Neural progenitor cell (in vitro differentiated cells): ENCODE data around the gene REV3L. TPM values are rescaled to one million over a fixed set of nuclear protein-coding genes. Genes with fewer than 3 reads are reported as not detected.

Experiments
- DNase-seq: peaks from one replicate; pipeline ENCODE4 v3.0.0-alpha.2; 2016; ENCODE audit warnings: low spot score
- H2AFZ ChIP-seq: fragments of 200-600 bp; sonication (generic); replicated peaks from 2 replicates; pipeline ENCODE4 v1.6.1; 2016; ENCODE audit warnings: antibody characterized with exemption
- H3F3A ChIP-seq: fragments of 200-600 bp; sonication (generic); 2 replicates; pipeline ENCODE4 v1.6.1; 2016; ENCODE audit warnings: antibody characterized with exemption, low read depth
- H3K27ac ChIP-seq: fragments of 200-600 bp; sonication (generic); 2 replicates; pipeline ENCODE4 v1.5.1; 2016; ENCODE audit warnings: mild to moderate bottlenecking
- H3K27me3 ChIP-seq: fragments of 200-600 bp; sonication (generic); 2 replicates; pipeline ENCODE4 v1.6.1; 2016; ENCODE audit warnings: mild to moderate bottlenecking, moderate library complexity
- H3K36me3 ChIP-seq: fragments of 200-600 bp; sonication (generic); 2 replicates; pipeline ENCODE4 v1.5.1; 2016
- H3K4me1 ChIP-seq: fragments of 200-600 bp; sonication (generic); 2 replicates; pipeline ENCODE4 v1.6.1; 2016; ENCODE audit warnings: mixed run types
- H3K4me2 ChIP-seq: fragments of 200-600 bp; sonication (generic); 2 replicates; pipeline ENCODE4 v1.6.1; 2016
- H3K4me3 ChIP-seq: fragments of 200-600 bp; sonication (generic); 2 replicates; pipeline ENCODE4 v1.5.1; 2016
- H3K79me2 ChIP-seq: fragments of 200-600 bp; sonication (generic); 2 replicates; pipeline ENCODE4 v1.6.1; 2016; ENCODE audit warnings: low read depth
- H3K9ac ChIP-seq: fragments of 200-600 bp; sonication (generic); 2 replicates; pipeline ENCODE4 v1.6.1; 2016
- H3K9me3 ChIP-seq: fragments of 200-600 bp; sonication (generic); 2 replicates; pipeline ENCODE4 v1.5.1; 2016; ENCODE audit warnings: low read depth
- H4K20me1 ChIP-seq: fragments of 200-600 bp; sonication (generic); 2 replicates; pipeline ENCODE4 v1.6.1; 2016; ENCODE audit warnings: low read depth
- H3K27ac Mint-ChIP-seq: 3 replicates; pipeline ENCODE4 v1.8.0; 2021; ENCODE audit warnings: mixed read lengths
- H3K27me3 Mint-ChIP-seq: 2 replicates; pipeline ENCODE4 v1.8.0; 2022; ENCODE audit warnings: low read depth, mild to moderate bottlenecking, inconsistent platforms, moderate library complexity, mixed read lengths; ENCODE audit not compliant: insufficient read depth
- H3K36me3 Mint-ChIP-seq: 3 replicates; pipeline ENCODE4 v1.8.0; 2021; ENCODE audit warnings: mixed read lengths
- H3K4me1 Mint-ChIP-seq: 3 replicates; pipeline ENCODE4 v1.8.0; 2021; ENCODE audit warnings: mixed read lengths
- H3K4me3 Mint-ChIP-seq: 3 replicates; pipeline ENCODE4 v1.8.0; 2021; ENCODE audit warnings: mild to moderate bottlenecking, moderate library complexity, mixed read lengths
- H3K9me3 Mint-ChIP-seq: 3 replicates; pipeline ENCODE4 v1.8.0; 2020; ENCODE audit warnings: mixed read lengths
- CTCF ChIP-seq: fragments of 200-600 bp; sonication (generic); IDR thresholded peaks from 2 replicates; pipeline ENCODE4 v1.5.1; 2017; ENCODE audit warnings: antibody characterized with exemption, mild to moderate bottlenecking
- EZH2 ChIP-seq: fragments of 200-600 bp; sonication (generic); IDR thresholded peaks from 2 replicates; pipeline ENCODE4 v1.6.1; 2017; ENCODE audit warnings: antibody characterized with exemption, mild to moderate bottlenecking, moderate library complexity
- EZH2phosphoT487 ChIP-seq: fragments of 200-600 bp; sonication (generic); IDR thresholded peaks from 2 replicates; pipeline ENCODE4 v1.6.1; 2017; ENCODE audit warnings: antibody characterized with exemption
- total RNA-seq: library from RNA; depleted of rRNA; stranded (reverse); fragments of >200 nt; gene quantifications from 2 replicates; pipeline ENCODE4 v1.2.3, GENCODE V29; 2015; ENCODE audit warnings: low replicate concordance

Gene REV3L
- total RNA-seq, 1 donor from 2014 or later: 23.5 TPM

- Mint-ChIP-seq H3K36me3 (no peaks in the 10 kb centered on the region), H3K27me3 (peaks cover 3% of the 10 kb centered on the region), H3K27ac (no peak overlapping the region), H3K4me1 (peaks cover 20% of the 10 kb centered on the region), H3K4me3 (no peak overlapping the region), H3K9me3 (no peaks in the 10 kb centered on the region)
- no peak for DNase-seq
- Histone ChIP-seq H3K79me2 (no peaks in the 10 kb centered on the region), H3K9me3 (no peaks in the 10 kb centered on the region), H3F3A (peaks cover 31% of the 10 kb centered on the region), H3K4me2 (no peak overlapping the region), H3K27ac (no peak overlapping the region), H3K4me1 (peaks cover 19% of the 10 kb centered on the region), H3K27me3 (peaks cover 12% of the 10 kb centered on the region), H3K9ac (no peak overlapping the region), H2AFZ (no peak overlapping the region), H3K4me3 (no peak overlapping the region), H4K20me1 (no peaks in the 10 kb centered on the region), H3K36me3 (no peaks in the 10 kb centered on the region)
- TF ChIP-seq CTCF (no peak), EZH2 (no peak), EZH2phosphoT487 (no peak)
Measured at GRCh38 chr6:111250791-111251354, 232.1 kb downstream of the REV3L start.

Other genes with a start within 250 kb of the REV3L start
- gene TRAF3IP2, start 122.7 kb upstream of the REV3L start, total RNA-seq: 0.59 and 0.60 TPM in 2 replicates